Keratinocyte (primary cell): ENCODE measurements around the gene SH3PXD2B. TPM values are rescaled to one million over a fixed set of nuclear protein-coding genes. Genes with fewer than 3 reads are reported as not detected.

ENCODE experiments used
- DNase-seq: peaks from one replicate; pipeline ENCODE4 v3.0.0-alpha.2; 2011; ENCODE audit warnings: low read depth, missing footprints, low spot score
- FAIRE-seq: peaks from 2 replicates; lab custom pipeline; 2011; peaks lifted over from hg19 to GRCh38; lab: Jason Lieb, UNC
- H2AFZ ChIP-seq: 2 replicates; pipeline ENCODE4 v1.6.0; 2012; ENCODE audit warnings: low read length, control low read depth, inconsistent platforms; ENCODE audit not compliant: control insufficient read depth
- H3K27ac ChIP-seq: 2 replicates; pipeline ENCODE4 v1.5.1; 2011; ENCODE audit warnings: low read length; ENCODE audit not compliant: control insufficient read depth, insufficient read depth
- H3K27me3 ChIP-seq: 3 replicates; pipeline ENCODE4 v1.6.0; 2011; ENCODE audit warnings: low read length; ENCODE audit not compliant: control insufficient read depth, insufficient read depth; ENCODE audit errors: extremely low read depth
- H3K36me3 ChIP-seq, 2 experiments: 2 replicates in 1 of 2; 3 replicates in 1 of 2; pipeline ENCODE4 v1.5.1; 2011; ENCODE audit warnings: low read length in 2 of 2, mild to moderate bottlenecking in 1 of 2; ENCODE audit not compliant: control insufficient read depth in 2 of 2, insufficient read depth in 2 of 2; ENCODE audit errors: extremely low read depth in 1 of 2
- H3K4me1 ChIP-seq: 3 replicates; pipeline ENCODE4 v1.5.1; 2011; ENCODE audit warnings: low read length; ENCODE audit not compliant: control insufficient read depth, insufficient read depth; ENCODE audit errors: extremely low read depth
- H3K4me2 ChIP-seq: 3 replicates; pipeline ENCODE4 v1.6.0; 2011; ENCODE audit warnings: low read depth, low read length; ENCODE audit not compliant: control insufficient read depth, insufficient read depth; ENCODE audit errors: extremely low read depth
- H3K4me3 ChIP-seq, 3 experiments: fragments of 200-600 bp in 1 of 3; sonication (generic) in 1 of 3; 2 replicates in 2 of 3; 3 replicates in 1 of 3; pipeline ENCODE4 v1.5.1; 2011 to 2016; ENCODE audit warnings: low read length in 3 of 3, mild to moderate bottlenecking in 3 of 3, control low read depth in 2 of 3, inconsistent platforms in 1 of 3, low read depth in 1 of 3, mixed read lengths in 1 of 3, mixed run types in 1 of 3, moderate library complexity in 1 of 3; ENCODE audit not compliant: control insufficient read depth in 2 of 3, insufficient read depth in 2 of 3; ENCODE audit errors: extremely low read depth in 1 of 3
- H3K79me2 ChIP-seq: 2 replicates; pipeline ENCODE4 v1.6.0; 2012; ENCODE audit warnings: low read length; ENCODE audit not compliant: control insufficient read depth, insufficient read depth
- H3K9ac ChIP-seq: 3 replicates; pipeline ENCODE4 v1.6.0; 2011; ENCODE audit warnings: low read length; ENCODE audit not compliant: control insufficient read depth, insufficient read depth; ENCODE audit errors: extremely low read depth
- H3K9me1 ChIP-seq: 3 replicates; pipeline ENCODE4 v1.6.0; 2011; ENCODE audit warnings: low read length; ENCODE audit not compliant: control insufficient read depth, insufficient read depth; ENCODE audit errors: extremely low read depth
- H3K9me3 ChIP-seq: 2 replicates; pipeline ENCODE4 v1.5.1; 2012; ENCODE audit warnings: low read depth, low read length; ENCODE audit not compliant: control insufficient read depth
- H4K20me1 ChIP-seq: 3 replicates; pipeline ENCODE4 v1.6.0; 2011; ENCODE audit warnings: low read length; ENCODE audit not compliant: control insufficient read depth, insufficient read depth; ENCODE audit errors: extremely low read depth
- CTCF ChIP-seq, 3 experiments: IDR thresholded peaks in 1 of 3; conservative IDR thresholded peaks in 1 of 3; optimal IDR thresholded peaks in 1 of 3; 2 replicates in 2 of 3; 3 replicates in 1 of 3; pipeline versions ENCODE3 to v1.5.1; 2011; ENCODE audit warnings: low read length in 3 of 3, mild to moderate bottlenecking in 3 of 3, moderate library complexity in 2 of 3, control low read depth in 1 of 3, inconsistent platforms in 1 of 3; ENCODE audit not compliant: insufficient read depth in 2 of 3; ENCODE audit errors: extremely low read depth in 1 of 3
- EZH2 ChIP-seq: IDR thresholded peaks from one replicate; pipeline ENCODE4 v1.6.1; 2012; ENCODE audit warnings: inconsistent platforms, mild to moderate bottlenecking, low read length, moderate library complexity
- dilution Hi-C: fragments of 300-500 bp; cut with MboI; formaldehyde crosslinking; loops from one replicate; pipeline ENCODE4 v1.7.0; 2020; ENCODE audit warnings: low sequenced_read_pairs; ENCODE audit not compliant: extremely low pct_ligation_motif_present
- polyA plus RNA-seq, 5 experiments: library from polyadenylated mRNA; depleted of rRNA in 3 of 5; stranded (reverse) in 3 of 5; stranded (forward) in 1 of 5; unstranded in 1 of 5; fragments of >200 nt; gene quantifications; 1 replicate in 1 of 5; 2 replicates in 3 of 5; 3 replicates in 1 of 5; pipeline versions ENCODE4 v1.2.1 to v1.2.3, GENCODE V29; 2011 to 2012; ENCODE audit warnings: missing spikeins in 2 of 5, low read depth in 1 of 5, low replicate concordance in 1 of 5

SH3PXD2B gene
- polyA plus RNA-seq, 1 donor (not counting 4 experiments of a cell fraction or from before 2014, with no cell fraction given): 17.3 TPM

- Histone ChIP-seq H3K4me2 (no peak overlapping the region), H4K20me1 (no peaks in the 10 kb centered on the region), H3K9ac (no peak overlapping the region), H3K36me3 (peaks cover 1 to 8% of the 10 kb centered on the region in 2 experiments), H3K4me3 (no peak overlapping the region), H3K27ac (no peak overlapping the region), H3K27me3 (no peaks in the 10 kb centered on the region), H3K9me1 (no peaks in the 10 kb centered on the region), H3K9me3 (no peaks in the 10 kb centered on the region), H3K79me2 (peaks cover 8% of the 10 kb centered on the region), H2AFZ (no peak overlapping the region), H3K4me1 (peaks cover 18% of the 10 kb centered on the region)
- no peak for TF ChIP-seq EZH2
- TF ChIP-seq CTCF (optimal IDR thresholded peaks at IDR 0.05 in 1 of 3, IDR thresholded peaks at IDR 0.05 in 1 of 3, conservative IDR thresholded peaks at IDR 0.05 in 1 of 3; ENCODE audit: extremely low read depth in 1 of 3, insufficient read depth in 2 of 3, low read length in 3 of 3): no peak
- FAIRE-seq (no peak), DNase-seq (no peak)
- dilution Hi-C loops: no loop called here
Observed at GRCh38 chr5:172424808-172425207, 29.5 kb downstream of the SH3PXD2B start.

- no peak for DNase-seq
- H3K4me3 ChIP-seq: no peak overlapping the region
- H3K9me1 ChIP-seq: no peaks in the 10 kb centered on the region
- no peaks in the 10 kb centered on the region for H4K20me1 ChIP-seq
- peaks cover 8% of the 10 kb centered on the region for H3K79me2 ChIP-seq
- peaks cover 25% of the 10 kb centered on the region for H3K4me1 ChIP-seq
- no peak overlapping the region for H3K9ac ChIP-seq
- H3K9me3 ChIP-seq: no peaks in the 10 kb centered on the region
- H3K36me3 ChIP-seq: peaks cover 1 to 8% of the 10 kb centered on the region in 2 experiments
- H3K27me3 ChIP-seq: no peaks in the 10 kb centered on the region
- no peak overlapping the region for H3K4me2 ChIP-seq
- dilution Hi-C loops: no loop called here
- H3K27ac ChIP-seq: no peak overlapping the region
- no peak for TF ChIP-seq CTCF (optimal IDR thresholded peaks at IDR 0.05 in 1 of 3, IDR thresholded peaks at IDR 0.05 in 1 of 3, conservative IDR thresholded peaks at IDR 0.05 in 1 of 3; ENCODE audit: extremely low read depth in 1 of 3, insufficient read depth in 2 of 3, low read length in 3 of 3)
- no peak for TF ChIP-seq EZH2
- no peak overlapping the region for H2AFZ ChIP-seq
- FAIRE-seq: no peak
Observed at GRCh38 chr5:172424111-172424490, 30.2 kb downstream of the SH3PXD2B start.
